HG03280 (cell line): Measurements from ENCODE around the gene LYSMD4.

Experiments
- ATAC-seq: cut with Tn5 transposase; IDR thresholded peaks from one replicate; pipeline ENCODE4 v1.9.1; 2021; ENCODE audit warnings: mild to moderate bottlenecking, moderate library complexity; ENCODE audit not compliant: unreplicated experiment

The LYSMD4 gene

GRCh38 chr15:99731336-99732123 lies 1.7 kb downstream of the LYSMD4 start:
- no peak for ATAC-seq

- ATAC-seq, result no peak
Measured at GRCh38 chr15:99729920-99730319, 3.3 kb downstream of the LYSMD4 start.

GRCh38 chr15:99729327-99729726 lies 3.9 kb downstream of the LYSMD4 start:
- no peak for ATAC-seq

- ATAC-seq, result no peak
Measured at GRCh38 chr15:99728916-99729315, 4.3 kb downstream of the LYSMD4 start.

- no peak for ATAC-seq
Measured at GRCh38 chr15:99727733-99728132, 5.5 kb downstream of the LYSMD4 start.

GRCh38 chr15:99727330-99727729 lies 5.9 kb downstream of the LYSMD4 start:
- no peak for ATAC-seq

- ATAC-seq, result no peak
Measured at GRCh38 chr15:99726333-99726732, 6.9 kb downstream of the LYSMD4 start.

- no peak for ATAC-seq
Measured at GRCh38 chr15:99722406-99722805, 10.8 kb downstream of the LYSMD4 start.

GRCh38 chr15:99721896-99722295 lies 11.3 kb downstream of the LYSMD4 start:
- no peak for ATAC-seq

GRCh38 chr15:99721104-99721778 lies 12.0 kb downstream of the LYSMD4 start:
- ATAC-seq, result no peak

- no peak for ATAC-seq
Measured at GRCh38 chr15:99720533-99720932, 12.7 kb downstream of the LYSMD4 start.

GRCh38 chr15:99719096-99719541 lies 14.1 kb downstream of the LYSMD4 start:
- ATAC-seq, result peak; percentile 79

GRCh38 chr15:99718421-99718820 lies 14.8 kb downstream of the LYSMD4 start:
- ATAC-seq, result no peak

- ATAC-seq, result peak; percentile 43
Measured at GRCh38 chr15:99717161-99718009, 15.9 kb downstream of the LYSMD4 start.

- no peak for ATAC-seq
Measured at GRCh38 chr15:99716540-99717095, 16.6 kb downstream of the LYSMD4 start.

- no peak for ATAC-seq
Measured at GRCh38 chr15:99712415-99712814, 20.8 kb downstream of the LYSMD4 start.

GRCh38 chr15:99711625-99712024 lies 21.6 kb downstream of the LYSMD4 start:
- no peak for ATAC-seq

- ATAC-seq, result no peak
Measured at GRCh38 chr15:99709243-99709986, 23.8 kb downstream of the LYSMD4 start.

GRCh38 chr15:99708563-99708962 lies 24.7 kb downstream of the LYSMD4 start:
- ATAC-seq, result no peak
